ENCODE measurements around the gene PDGFA. TPM values are rescaled to one million over a fixed set of nuclear protein-coding genes. Genes with fewer than 3 reads are reported as not detected.

PDGFA gene
- total RNA-seq, 1 experiment from 2014 or later: 129 TPM

GRCh38 chr7:527723-528122 lies 8.1 kb upstream of the PDGFA start:
- CTCF ChIA-PET: no interaction called here
- no peaks in the 10 kb centered on the region; the same call in 1 of the 2 replicates for H3K36me3 Mint-ChIP-seq
- H3K4me1 Mint-ChIP-seq: peaks cover 11% of the 10 kb centered on the region
- no peak overlapping the region for H3K27ac Mint-ChIP-seq
- ATAC-seq: no peak
- H3K9me3 Mint-ChIP-seq: no peaks in the 10 kb centered on the region
- TF ChIP-seq, protein P1, sequence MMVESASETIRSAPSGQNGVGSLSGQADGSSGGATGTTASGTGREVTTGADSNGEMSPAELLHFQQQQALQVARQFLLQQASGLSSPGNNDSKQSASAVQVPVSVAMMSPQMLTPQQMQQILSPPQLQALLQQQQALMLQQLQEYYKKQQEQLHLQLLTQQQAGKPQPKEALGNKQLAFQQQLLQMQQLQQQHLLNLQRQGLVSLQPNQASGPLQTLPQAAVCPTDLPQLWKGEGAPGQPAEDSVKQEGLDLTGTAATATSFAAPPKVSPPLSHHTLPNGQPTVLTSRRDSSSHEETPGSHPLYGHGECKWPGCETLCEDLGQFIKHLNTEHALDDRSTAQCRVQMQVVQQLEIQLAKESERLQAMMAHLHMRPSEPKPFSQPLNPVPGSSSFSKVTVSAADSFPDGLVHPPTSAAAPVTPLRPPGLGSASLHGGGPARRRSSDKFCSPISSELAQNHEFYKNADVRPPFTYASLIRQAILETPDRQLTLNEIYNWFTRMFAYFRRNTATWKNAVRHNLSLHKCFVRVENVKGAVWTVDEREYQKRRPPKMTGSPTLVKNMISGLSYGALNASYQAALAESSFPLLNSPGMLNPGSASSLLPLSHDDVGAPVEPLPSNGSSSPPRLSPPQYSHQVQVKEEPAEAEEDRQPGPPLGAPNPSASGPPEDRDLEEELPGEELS (CRISPR knock-in tag; IDR thresholded peaks at IDR 0.05): no peak
- no peak for TF ChIP-seq STAT6 (CRISPR knock-in tag; conservative IDR thresholded peaks at IDR 0.05; ENCODE audit: low read depth)
- no peak for TF ChIP-seq MYBL2 (CRISPR knock-in tag; IDR thresholded peaks at IDR 0.05)
- TF ChIP-seq RELA (CRISPR knock-in tag; IDR thresholded peaks at IDR 0.05; ENCODE audit: borderline replicate concordance): no peak
- TF ChIP-seq ARID4B (CRISPR knock-in tag; IDR thresholded peaks at IDR 0.05; ENCODE audit: borderline replicate concordance): no peak
- TF ChIP-seq NFATC4 (CRISPR knock-in tag; IDR thresholded peaks at IDR 0.05): no peak
- no peak for TF ChIP-seq AR (CRISPR knock-in tag; IDR thresholded peaks at IDR 0.05)
- TF ChIP-seq, protein P2, sequence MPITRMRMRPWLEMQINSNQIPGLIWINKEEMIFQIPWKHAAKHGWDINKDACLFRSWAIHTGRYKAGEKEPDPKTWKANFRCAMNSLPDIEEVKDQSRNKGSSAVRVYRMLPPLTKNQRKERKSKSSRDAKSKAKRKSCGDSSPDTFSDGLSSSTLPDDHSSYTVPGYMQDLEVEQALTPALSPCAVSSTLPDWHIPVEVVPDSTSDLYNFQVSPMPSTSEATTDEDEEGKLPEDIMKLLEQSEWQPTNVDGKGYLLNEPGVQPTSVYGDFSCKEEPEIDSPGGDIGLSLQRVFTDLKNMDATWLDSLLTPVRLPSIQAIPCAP (CRISPR knock-in tag; IDR thresholded peaks at IDR 0.05): no peak
- no peak for TF ChIP-seq FOXJ3 (CRISPR knock-in tag; IDR thresholded peaks at IDR 0.05; ENCODE audit: borderline replicate concordance)
- TF ChIP-seq ESRRA (CRISPR knock-in tag; IDR thresholded peaks at IDR 0.05; ENCODE audit: borderline replicate concordance): no peak
- no peak for TF ChIP-seq TEAD4 (CRISPR knock-in tag; IDR thresholded peaks at IDR 0.05)
- no peak for TF ChIP-seq ELF4 (CRISPR knock-in tag; IDR thresholded peaks at IDR 0.05; ENCODE audit: low read depth)
- no peak for TF ChIP-seq ZNF532 (CRISPR knock-in tag; IDR thresholded peaks at IDR 0.05; ENCODE audit: borderline replicate concordance)
- no peak for TF ChIP-seq NR1H2 (CRISPR knock-in tag; IDR thresholded peaks at IDR 0.05)
- TF ChIP-seq ZNF138 (CRISPR knock-in tag; conservative IDR thresholded peaks at IDR 0.05): no peak
- no peak for TF ChIP-seq GTF2I (CRISPR knock-in tag; conservative IDR thresholded peaks at IDR 0.05)
- H3K4me3 Mint-ChIP-seq: no peak overlapping the region
- POLR2A ChIA-PET: no interaction called here
- H3K27me3 Mint-ChIP-seq (ENCODE audit: low read depth): peaks cover 28% of the 10 kb centered on the region
- DNase-seq (ENCODE audit: low spot score): no peak
